GM12878 (cell line): Measurements from ENCODE around the gene TEKT5. TPM values are rescaled to one million over a fixed set of nuclear protein-coding genes. Genes with fewer than 3 reads are reported as not detected.

Experiments
- ATAC-seq: fragments of 200-7000 bp; cut with Tn5 transposase; 3 replicates; pipeline ENCODE4 v1.9.1; 2020; ENCODE audit warnings: mild to moderate bottlenecking, moderate library complexity
- BruUV-seq: library from RNA; stranded (reverse); fragments of 400-500 nt; replicated peaks from 2 replicates; lab custom pipeline; 2021; lab: Mats Ljungman, UMichigan
- CTCF ChIA-PET: fragments of 300-600 bp; sonication (Branson Sonifier 250); formaldehyde crosslinking; extraction: SDS; loops from one replicate; lab custom pipeline; 2021; ENCODE audit warnings: inconsistent platforms; lab: Yijun Ruan, JAX
- POLR2A ChIA-PET: fragments of 350-600 bp; formaldehyde crosslinking; extraction: SDS; loops from one replicate; lab custom pipeline; 2021; ENCODE audit warnings: inconsistent platforms; lab: Charles Lee
- RAD21 ChIA-PET: fragments of 300-600 bp; sonication (Branson Sonifier 250); formaldehyde crosslinking; loops from one replicate; lab custom pipeline; 2023; ENCODE audit warnings: antibody characterized with exemption; ENCODE audit not compliant: unreplicated experiment; lab: Charles Lee
- SMC1A ChIA-PET: fragments of 300-600 bp; sonication (Branson Sonifier 250); formaldehyde crosslinking; loops from one replicate; lab custom pipeline; 2023; ENCODE audit not compliant: unreplicated experiment, uncharacterized antibody; lab: Charles Lee
- DNase-seq: peaks from one replicate; pipeline ENCODE4 v3.0.0-alpha.2; 2011; ENCODE audit warnings: low read depth, low spot score
- FAIRE-seq: peaks from 3 replicates; lab custom pipeline; 2011; peaks lifted over from hg19 to GRCh38; lab: Jason Lieb, UNC
- H2AFZ ChIP-seq: 2 replicates; pipeline ENCODE4 v1.6.0; 2011; ENCODE audit warnings: low read depth, low read length, control low read depth; ENCODE audit not compliant: control insufficient read depth
- H3K27ac ChIP-seq: 2 replicates; pipeline ENCODE4 v1.5.1; 2011; ENCODE audit warnings: control low read depth; ENCODE audit not compliant: control insufficient read depth, insufficient read depth
- H3K27me3 ChIP-seq, 2 experiments: replicated peaks in 1 of 2; 2 replicates each; pipeline versions ENCODE4 v1.6.0 to v1.6.1; 2011; ENCODE audit warnings: low read length in 1 of 2; ENCODE audit not compliant: control insufficient read depth in 2 of 2, insufficient read depth in 2 of 2
- H3K36me3 ChIP-seq, 2 experiments: 2 replicates each; pipeline ENCODE4 v1.5.1; 2011; ENCODE audit warnings: low read length in 1 of 2; ENCODE audit not compliant: control insufficient read depth in 2 of 2, insufficient read depth in 2 of 2
- H3K4me1 ChIP-seq: 2 replicates; pipeline ENCODE4 v1.6.1; 2011; ENCODE audit warnings: mild to moderate bottlenecking, low read length, moderate library complexity, mixed read lengths; ENCODE audit not compliant: control insufficient read depth, insufficient read depth
- H3K4me2 ChIP-seq: 2 replicates; pipeline ENCODE4 v1.6.0; 2011; ENCODE audit warnings: control low read depth; ENCODE audit not compliant: control insufficient read depth, insufficient read depth
- H3K4me3 ChIP-seq: fragments of 200-600 bp; sonication (generic); 2 replicates; pipeline ENCODE4 v1.5.1; 2016
- H3K79me2 ChIP-seq: 2 replicates; pipeline ENCODE4 v1.6.0; 2011; ENCODE audit warnings: low read length; ENCODE audit not compliant: control insufficient read depth, insufficient read depth
- H3K9ac ChIP-seq: 2 replicates; pipeline ENCODE4 v1.8.0; 2011; ENCODE audit warnings: low read length, control low read depth, mixed read lengths; ENCODE audit not compliant: control insufficient read depth, insufficient read depth
- H3K9me3 ChIP-seq: replicated peaks from 3 replicates; pipeline ENCODE4 v1.5.1; 2011; ENCODE audit warnings: mild to moderate bottlenecking, low read length; ENCODE audit not compliant: control insufficient read depth, insufficient read depth
- H4K20me1 ChIP-seq: 2 replicates; pipeline ENCODE4 v1.6.0; 2011; ENCODE audit not compliant: control insufficient read depth, insufficient read depth
- BCL11A ChIP-seq: IDR thresholded peaks from 2 replicates; pipeline ENCODE4 v1.6.1; 2011; ENCODE audit warnings: low read depth, low read length
- EGR1 ChIP-seq, 2 experiments: IDR thresholded peaks; 1 replicate in 1 of 2; 2 replicates in 1 of 2; pipeline ENCODE4 v1.6.1; 2011 to 2012; ENCODE audit warnings: low read depth in 2 of 2, low read length in 2 of 2, borderline replicate concordance in 1 of 2, mild to moderate bottlenecking in 1 of 2, moderate library complexity in 1 of 2
- ETV6 ChIP-seq, 2 experiments: fragments of 450-650 bp in 1 of 2; IDR thresholded peaks in 1 of 2; conservative IDR thresholded peaks in 1 of 2; 2 replicates each; pipeline ENCODE4 v1.6.1; 2014; ENCODE audit warnings: antibody characterized with exemption in 1 of 2, borderline replicate concordance in 1 of 2, low read depth in 1 of 2, mild to moderate bottlenecking in 1 of 2, moderate library complexity in 1 of 2
- KAT2A ChIP-seq: conservative IDR thresholded peaks from 2 replicates; pipeline ENCODE4 v1.6.1; 2011; ENCODE audit warnings: low read depth, low read length; ENCODE audit not compliant: control insufficient read depth
- ZNF274 ChIP-seq: IDR thresholded peaks from one replicate; pipeline ENCODE4 v1.8.0; 2011; ENCODE audit not compliant: insufficient read length, insufficient read depth
- ZZZ3 ChIP-seq: IDR thresholded peaks from 2 replicates; pipeline ENCODE4 v1.6.1; 2011; ENCODE audit warnings: low read depth; ENCODE audit not compliant: control insufficient read depth, insufficient read length
- WGBS: methylation state at CpG from one replicate; pipeline ENCODE4 v1.1.6; 2016; ENCODE audit warnings: low lambda C conversion rate; ENCODE audit not compliant: insufficient replicate concordance, insufficient coverage; ENCODE audit errors: missing lambda C conversion rate; 5-methylcytosine and 5-hydroxymethylcytosine counted together
- in situ Hi-C: fragments of 300-500 bp; cut with MboI; formaldehyde crosslinking; loops from 9 replicates; pipeline ENCODE4 v1.14.3; 2018; ENCODE audit warnings: mixed read lengths
- intact Hi-C: fragments of 100-400 bp; cut with micrococcal nuclease; formaldehyde crosslinking; loops from one replicate; pipeline ENCODE4 v1.14.2; 2022; ENCODE audit not compliant: unreplicated experiment
- polyA plus RNA-seq, 11 experiments: library from polyadenylated mRNA; depleted of rRNA in 4 of 11; unstranded in 6 of 11; stranded (reverse) in 5 of 11; fragments of >200 nt; fragmentation: Nextera tagmentation in 4 of 11; fragmentation: Illumina TruSeq in 1 of 11; extraction: Ambion mirVana in 4 of 11; extraction: Trizol in 1 of 11; gene quantifications; 1 replicate in 1 of 11; 2 replicates in 10 of 11; pipeline versions ENCODE4 v1.2.1 to v1.2.3, GENCODE V29; 2011 to 2016; ENCODE audit warnings: inconsistent platforms in 2 of 11, missing spikeins in 2 of 11, low read depth in 1 of 11
- total RNA-seq, 4 experiments: library from RNA; depleted of rRNA in 3 of 4; stranded (reverse); fragments of >200 nt in 3 of 4; fragmentation: Illumina TruSeq in 1 of 4; extraction: Trizol in 1 of 4; gene quantifications; 2 replicates each; pipeline versions ENCODE4 v1.2.1 to v1.2.3, GENCODE V29; 2013 to 2021
- TF ChIP-seq, protein P1 (sequence below): IDR thresholded peaks from 2 replicates; pipeline ENCODE4 v1.6.1; 2012; ENCODE audit warnings: low read depth, low read length, improper control_type of control experiment

TEKT5 gene
- total and polyA plus RNA-seq, 10 of the 15 experiments (the other 5 are each of a cell fraction or from before 2014, with no cell fraction given): 0.19 to 2.2 (median 0.68) TPM; not detected in 1

DNA sequence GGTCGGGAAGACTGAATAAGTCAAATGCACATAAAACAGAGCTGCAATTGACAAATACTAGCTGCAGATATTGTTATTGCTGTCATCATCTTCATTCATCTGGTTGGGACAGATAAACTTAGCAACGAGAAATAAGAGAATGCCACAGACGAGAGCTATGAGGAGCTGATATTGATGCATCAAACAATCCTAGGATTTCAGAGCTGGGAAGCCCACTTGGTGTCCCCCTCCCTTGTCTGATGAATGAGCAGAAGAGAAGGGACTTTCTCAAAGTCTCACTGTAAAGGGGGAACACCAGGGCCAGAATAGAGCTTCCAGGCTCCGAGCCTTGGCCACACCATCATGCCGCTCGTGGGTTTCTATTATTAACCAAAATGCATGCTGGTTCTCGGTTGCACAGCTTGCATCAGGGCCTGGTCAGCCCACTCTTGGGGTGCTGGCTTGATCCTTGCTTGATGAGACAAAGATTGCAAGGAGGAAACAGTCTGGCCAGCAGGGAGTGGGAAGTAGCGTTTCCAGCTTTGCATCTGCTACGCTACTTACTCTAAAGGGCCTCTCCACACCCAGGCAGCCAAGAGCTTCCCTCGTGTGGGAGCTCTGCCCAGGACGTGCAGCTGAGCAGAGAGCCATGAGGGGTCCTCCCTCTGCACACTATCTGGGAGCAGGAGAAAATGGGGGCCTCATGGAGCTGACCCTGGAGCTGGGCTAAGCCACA lies 85.9 kb downstream of the TEKT5 start:
- no peak for ATAC-seq
- H2AFZ ChIP-seq: no peak overlapping the region
- H3K4me1 ChIP-seq: no peaks in the 10 kb centered on the region
- DNase-seq: no peak
- no TSS peak for BruUV-seq
- H3K4me2 ChIP-seq: no peak overlapping the region
- H3K27me3 ChIP-seq: no peaks in the 10 kb centered on the region; a peak in 3 of 4 replicates
- ChIA-PET POLR2A (interaction anchor here (0.6 to 1.8 kb wide), 2 partner anchors 8 to 94 kb away, joined by 3 to 4 read pairs; no protein-coding TSS in a partner anchor), RAD21 (interaction anchor here (0.8 to 1.4 kb wide), 3 partner anchors 9 to 86 kb away, joined by 3 read pairs; no protein-coding TSS in a partner anchor), CTCF (no interaction called here), SMC1A (interaction anchor here (0.9 to 1.4 kb wide), 3 partner anchors 10 to 94 kb away, joined by 3 to 7 read pairs (median 3); no protein-coding TSS in a partner anchor)
- WGBS: 35% methylated on average over 11 of the region's 11 CpGs
- no peaks in the 10 kb centered on the region for H3K36me3 ChIP-seq
- no peaks in the 10 kb centered on the region for H3K79me2 ChIP-seq
- no peak overlapping the region for H3K27ac ChIP-seq
- intact Hi-C loops (no loop called here), in situ Hi-C loops (no loop called here)
- FAIRE-seq: no peak
- TF ChIP-seq BCL11A: no peak
- no peak for TF ChIP-seq KAT2A
- no peak for TF ChIP-seq ZZZ3
- no peak for TF ChIP-seq EGR1 (IDR thresholded peaks at IDR 0.05; ENCODE audit: borderline replicate concordance in 1 of 2, low read depth in 2 of 2, low read length in 2 of 2)
- TF ChIP-seq, protein P1, sequence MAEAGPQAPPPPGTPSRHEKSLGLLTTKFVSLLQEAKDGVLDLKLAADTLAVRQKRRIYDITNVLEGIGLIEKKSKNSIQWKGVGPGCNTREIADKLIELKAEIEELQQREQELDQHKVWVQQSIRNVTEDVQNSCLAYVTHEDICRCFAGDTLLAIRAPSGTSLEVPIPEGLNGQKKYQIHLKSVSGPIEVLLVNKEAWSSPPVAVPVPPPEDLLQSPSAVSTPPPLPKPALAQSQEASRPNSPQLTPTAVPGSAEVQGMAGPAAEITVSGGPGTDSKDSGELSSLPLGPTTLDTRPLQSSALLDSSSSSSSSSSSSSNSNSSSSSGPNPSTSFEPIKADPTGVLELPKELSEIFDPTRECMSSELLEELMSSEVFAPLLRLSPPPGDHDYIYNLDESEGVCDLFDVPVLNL: no peak
- no peak for TF ChIP-seq ZNF274
- no peak for TF ChIP-seq ETV6 (conservative IDR thresholded peaks at IDR 0.05 in 1 of 2, IDR thresholded peaks at IDR 0.05 in 1 of 2; ENCODE audit: borderline replicate concordance in 1 of 2, low read depth in 1 of 2)
- no peak overlapping the region for H3K9ac ChIP-seq
- no peaks in the 10 kb centered on the region for H3K9me3 ChIP-seq
- no peak overlapping the region for H3K4me3 ChIP-seq
- H4K20me1 ChIP-seq: no peaks in the 10 kb centered on the region
